ENCODE measurements around the gene WDR1.

WDR1 gene

GRCh38 chr4:10066206-10066605, 50.4 kb downstream of the WDR1 start:
- no peak for DNase-seq

GRCh38 chr4:10063544-10064300, 52.9 kb downstream of the WDR1 start:
- peak; percentile 88 for DNase-seq

GRCh38 chr4:10061650-10062415, 54.8 kb downstream of the WDR1 start:
- no peak for DNase-seq

- no peak for DNase-seq
These were observed 58.2 kb downstream of the WDR1 start for GRCh38 chr4:10058371-10058770.

GRCh38 chr4:10057023-10057395, 59.6 kb downstream of the WDR1 start:
- DNase-seq, result no peak

- DNase-seq, result no peak
These were observed 60.1 kb downstream of the WDR1 start for GRCh38 chr4:10056334-10057022.

- no peak for DNase-seq
These were observed 60.7 kb downstream of the WDR1 start for GRCh38 chr4:10055871-10056270.

GRCh38 chr4:10054571-10055041, 62.0 kb downstream of the WDR1 start:
- DNase-seq, result no peak

GRCh38 chr4:10053635-10054453, 62.8 kb downstream of the WDR1 start:
- DNase-seq, result no peak

- DNase-seq, result no peak
These were observed 65.0 kb downstream of the WDR1 start for GRCh38 chr4:10051517-10052135.

GRCh38 chr4:10050721-10051120, 65.9 kb downstream of the WDR1 start:
- DNase-seq, result no peak

GRCh38 chr4:10050261-10050661, 66.3 kb downstream of the WDR1 start:
- DNase-seq, result no peak

GRCh38 chr4:10048941-10049697, 67.5 kb downstream of the WDR1 start:
- no peak for DNase-seq

GRCh38 chr4:10047967-10048366, 68.6 kb downstream of the WDR1 start:
- no peak for DNase-seq

- no peak for DNase-seq
These were observed 70.1 kb downstream of the WDR1 start for GRCh38 chr4:10046471-10046870.

GRCh38 chr4:10045481-10045880, 71.1 kb downstream of the WDR1 start:
- no peak for DNase-seq

- no peak for DNase-seq
These were observed 75.6 kb downstream of the WDR1 start for GRCh38 chr4:10041036-10041435.

GRCh38 chr4:10040049-10040892, 76.3 kb downstream of the WDR1 start:
- DNase-seq, result no peak

- no peak for DNase-seq
These were observed 79.7 kb downstream of the WDR1 start for GRCh38 chr4:10036807-10037342.

- DNase-seq, result no peak
These were observed 81.5 kb downstream of the WDR1 start for GRCh38 chr4:10035130-10035529.

Data from midbrain (tissue), 1 donor.